Panc1 (cell line): ENCODE measurements around the gene PRKAG2. TPM values are rescaled to one million over a fixed set of nuclear protein-coding genes. Genes with fewer than 3 reads are reported as not detected.
A peak's percentile ranks its signal among the peaks of the same experiment; 100 is the strongest.

Experiments
- ATAC-seq: fragments of 200-7000 bp; cut with Tn5 transposase; 2 replicates; pipeline ENCODE4 v1.9.1; 2020; ENCODE audit warnings: mild to moderate bottlenecking, moderate library complexity
- BruUV-seq: library from RNA; stranded (reverse); fragments of 400-500 nt; replicated peaks from 2 replicates; lab custom pipeline; 2021; lab: Mats Ljungman, UMichigan
- CTCF ChIA-PET: fragments of 300-600 bp; sonication (Branson Sonifier 250); formaldehyde crosslinking; loops from one replicate; lab custom pipeline; 2022; ENCODE audit warnings: antibody characterized with exemption; lab: Charles Lee
- POLR2A ChIA-PET: fragments of 300-600 bp; sonication (Branson Sonifier 250); formaldehyde crosslinking; loops from one replicate; lab custom pipeline; 2022; ENCODE audit warnings: antibody characterized with exemption; lab: Charles Lee
- DNase-seq: peaks from one replicate; pipeline ENCODE4 v3.0.0-alpha.2; 2010; ENCODE audit warnings: low read depth, low spot score
- H3K27ac ChIP-seq: 2 replicates; pipeline ENCODE4 v1.5.1; 2011; ENCODE audit warnings: mild to moderate bottlenecking, low read length, inconsistent platforms
- H3K27me3 ChIP-seq: fragments of 200-500 bp; sonication (Bioruptor generic); 2 replicates; pipeline ENCODE4 v1.6.0; 2014; ENCODE audit warnings: low read length, inconsistent platforms; ENCODE audit not compliant: control insufficient read depth, insufficient read depth
- H3K36me3 ChIP-seq: fragments of 200-500 bp; sonication (Bioruptor generic); 2 replicates; pipeline ENCODE4 v1.5.1; 2014; ENCODE audit warnings: inconsistent platforms, mild to moderate bottlenecking, low read length, moderate library complexity; ENCODE audit not compliant: control insufficient read depth, insufficient read depth
- H3K4me1 ChIP-seq: 2 replicates; pipeline ENCODE4 v1.5.1; 2011; ENCODE audit warnings: inconsistent platforms, mild to moderate bottlenecking, low read length, moderate library complexity; ENCODE audit not compliant: control insufficient read depth, insufficient read depth
- H3K4me3 ChIP-seq, 2 experiments: 2 replicates each; pipeline ENCODE4 v1.5.1; 2011 to 2012; ENCODE audit warnings: low read depth in 2 of 2, low read length in 2 of 2, mild to moderate bottlenecking in 2 of 2, inconsistent platforms in 1 of 2, moderate library complexity in 1 of 2
- H3K9me3 ChIP-seq: fragments of 200-500 bp; sonication (Bioruptor generic); 2 replicates; pipeline ENCODE4 v1.5.1; 2014; ENCODE audit warnings: low read depth, mild to moderate bottlenecking, inconsistent platforms, low read length, moderate library complexity; ENCODE audit not compliant: control insufficient read depth, insufficient read depth
- CTCF ChIP-seq: fragments of 450-650 bp; IDR thresholded peaks from 2 replicates; pipeline ENCODE4 v1.5.1; 2017; ENCODE audit warnings: mild to moderate bottlenecking
- POLR2AphosphoS5 ChIP-seq: IDR thresholded peaks from 2 replicates; pipeline ENCODE4 v1.6.1; 2012; ENCODE audit warnings: mild to moderate bottlenecking, low read depth, low read length, moderate library complexity
- REST ChIP-seq, 2 experiments: IDR thresholded peaks; 2 replicates each; pipeline ENCODE4 v1.6.1; 2011 to 2012; ENCODE audit warnings: low read depth in 2 of 2, control low read depth in 1 of 2, low read length in 1 of 2, mild to moderate bottlenecking in 1 of 2, moderate library complexity in 1 of 2; ENCODE audit not compliant: insufficient read depth in 1 of 2
- SIN3A ChIP-seq: IDR thresholded peaks from 2 replicates; pipeline ENCODE4 v1.6.1; 2012; ENCODE audit warnings: low read depth, mild to moderate bottlenecking, low read length, moderate library complexity, borderline replicate concordance; ENCODE audit not compliant: insufficient read depth
- TCF7L2 ChIP-seq: IDR thresholded peaks from 2 replicates; pipeline ENCODE4 v1.6.1; 2011; ENCODE audit warnings: mild to moderate bottlenecking, low read depth, low read length, inconsistent platforms
- in situ Hi-C: cut with HindIII; loops from 2 replicates; pipeline ENCODE4 v1.10.0; 2016; ENCODE audit warnings: low sequenced_read_pairs, low pct_unique_long_range_greater_than_20kb
- intact Hi-C: fragments of 100-400 bp; cut with micrococcal nuclease; formaldehyde crosslinking; loops from one replicate; pipeline ENCODE4 v1.10.0; 2022; ENCODE audit not compliant: unreplicated experiment
- total RNA-seq: library from RNA; stranded (reverse); gene quantifications from one replicate; pipeline ENCODE4 v1.2.1, GENCODE V29; 2021; ENCODE audit not compliant: unreplicated experiment

Gene PRKAG2
- total RNA-seq, 1 experiment from 2014 or later: 71.6 TPM

GRCh38 chr7:151736403-151736909 lies 140.5 kb downstream of the PRKAG2 start:
- ATAC-seq (peak; percentile 93), DNase-seq (peak; percentile 97)
- Histone ChIP-seq H3K4me1 (peaks cover 31% of the 10 kb centered on the region), H3K4me3 (peak overlapping the region; percentile 56 to 83), H3K36me3 (no peaks in the 10 kb centered on the region), H3K27ac (peak overlapping the region; percentile 90), H3K27me3 (no peaks in the 10 kb centered on the region), H3K9me3 (peaks cover 4% of the 10 kb centered on the region)
- in situ Hi-C loops (no loop called here), intact Hi-C loops (no loop called here)
- BruUV-seq: no TSS peak
- TF ChIP-seq SIN3A (0 out of 2 replicates have a peak, but pooled peaks have one; percentile 56), TCF7L2 (peak; percentile 65), POLR2AphosphoS5 (peak; percentile 59; the same call in 1 of the 2 replicates), REST (IDR thresholded peaks at IDR 0.05; ENCODE audit: insufficient read depth in 1 of 2, low read depth in 2 of 2, low read length in 1 of 2) (no peak), CTCF (no peak)
- ChIA-PET POLR2A (no interaction called here), CTCF (interaction anchor here (0.6 kb wide), 1 partner anchor 31 kb away, joined by 3 read pairs; no protein-coding TSS in a partner anchor)

GRCh38 chr7:151735851-151736402 lies 141.0 kb downstream of the PRKAG2 start:
- peaks cover 4% of the 10 kb centered on the region for H3K9me3 ChIP-seq
- ATAC-seq: peak; percentile 79
- ChIA-PET CTCF (no interaction called here), POLR2A (no interaction called here)
- no peaks in the 10 kb centered on the region for H3K27me3 ChIP-seq
- BruUV-seq: no TSS peak
- H3K4me3 ChIP-seq: peak overlapping the region; percentile 56 to 83
- in situ Hi-C loops (no loop called here), intact Hi-C loops (no loop called here)
- peak overlapping the region; percentile 90 for H3K27ac ChIP-seq
- DNase-seq: no peak
- no peak for TF ChIP-seq CTCF
- TF ChIP-seq REST (IDR thresholded peaks at IDR 0.05; ENCODE audit: insufficient read depth in 1 of 2, low read depth in 2 of 2, low read length in 1 of 2): no peak
- TF ChIP-seq SIN3A: peak; percentile 87; the same call in 1 of the 2 replicates
- TF ChIP-seq POLR2AphosphoS5: no peak
- no peak for TF ChIP-seq TCF7L2
- H3K36me3 ChIP-seq: no peaks in the 10 kb centered on the region
- peaks cover 35% of the 10 kb centered on the region for H3K4me1 ChIP-seq
